NCI-H1694 treated with DMSO at 0.1 percent for 48 hours (cell line): ENCODE data around the gene FAM90A26.
"Not testable (repeated sequence)": the region's sequence is repeated elsewhere in the genome, so short reads cannot be mapped to it uniquely, and the experiment has no call there.

ENCODE experiments used
- DNase-seq: peaks from one replicate; lab custom pipeline; 2025; lab: John Stamatoyannopoulos, UW

FAM90A26 gene

DNA sequence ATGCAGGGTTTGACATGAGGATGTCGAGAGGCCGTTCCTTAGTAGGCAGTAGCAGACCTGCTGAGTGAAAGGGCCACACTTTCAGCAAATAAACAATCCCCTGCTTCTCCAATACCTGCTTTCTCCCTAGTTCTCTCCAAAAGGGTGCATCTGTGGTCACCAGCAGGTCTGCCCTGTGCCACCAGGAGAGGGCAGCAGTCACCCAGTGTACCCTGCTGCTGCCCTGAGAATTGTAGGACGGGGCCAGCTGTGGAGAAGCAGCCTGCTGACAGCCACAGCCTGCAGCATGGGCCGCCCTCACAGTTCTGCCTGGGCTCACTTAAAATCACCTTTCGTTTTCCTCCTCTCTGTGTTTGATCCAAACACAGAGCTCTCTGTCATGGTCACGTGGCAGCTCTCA, 11.8 kb upstream of the FAM90A26 start:
- DNase-seq, result not testable (repeated sequence)

DNA sequence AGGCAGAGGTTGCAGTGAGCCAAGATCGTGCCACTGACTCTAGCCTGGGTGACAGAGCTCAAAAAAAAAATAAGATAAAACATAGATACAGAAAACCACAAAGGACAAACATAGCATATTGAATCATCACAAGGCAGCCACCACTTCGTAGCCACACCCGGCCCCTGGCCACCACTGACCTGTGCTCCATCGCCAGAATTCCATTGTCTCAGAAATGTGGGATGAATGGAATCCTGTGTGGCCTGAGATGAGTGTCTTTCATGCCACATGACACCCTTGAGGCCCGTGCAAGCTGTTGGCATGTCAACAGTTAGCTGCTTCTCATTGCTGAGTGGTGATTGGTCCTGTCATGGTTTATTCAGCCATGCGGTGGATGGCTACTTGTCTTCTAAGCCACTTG, 10.2 kb upstream of the FAM90A26 start:
- DNase-seq, result not testable (repeated sequence)

DNA sequence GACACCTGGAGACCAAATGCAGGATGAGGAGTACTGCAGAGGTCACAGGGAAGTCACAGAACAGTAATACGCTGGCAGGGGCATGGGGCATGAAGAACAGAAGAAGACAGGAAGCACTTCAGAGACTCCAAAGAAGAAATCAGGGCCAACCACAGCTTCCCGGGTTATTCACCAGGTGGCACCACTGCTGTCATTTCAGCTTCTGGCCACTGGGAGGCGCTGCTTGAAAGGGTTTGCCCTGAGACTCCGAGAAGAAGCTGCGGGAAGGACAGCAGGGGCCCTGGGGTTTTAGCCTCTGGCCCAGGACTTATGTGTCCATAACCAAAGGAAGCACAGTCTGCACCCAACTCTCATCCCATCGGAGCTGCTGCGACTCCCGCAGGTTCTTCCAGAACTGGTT, 4.2 kb upstream of the FAM90A26 start:
- DNase-seq, result not testable (repeated sequence)

DNA sequence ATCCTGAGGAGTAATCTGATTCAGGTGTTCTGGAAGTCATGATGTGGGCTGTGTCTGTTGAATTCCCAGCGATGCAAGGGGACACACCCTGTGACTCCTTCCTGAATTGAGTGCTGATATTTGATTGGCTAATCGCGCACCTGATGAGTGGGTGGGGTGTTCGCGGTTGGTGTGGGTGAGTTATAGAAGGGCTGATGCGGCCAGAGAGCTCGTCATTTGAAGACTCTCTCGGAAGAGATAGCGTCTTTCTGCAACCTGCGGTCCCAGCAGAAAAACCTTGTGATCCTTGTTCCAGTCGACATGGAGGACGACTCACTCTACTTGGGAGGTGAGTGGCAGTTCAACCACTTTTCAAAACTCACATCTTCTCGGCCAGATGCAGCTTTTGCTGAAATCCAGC, 40.1 kb downstream of the FAM90A26 start, which contains the start of gene USP17L10:
Gene USP17L10, plus strand, starts transcription at position 301 of the 400 bp plus-strand sequence. Its CDS starts 0 bp downstream, at position 301.
- DNase-seq, result not testable (repeated sequence)

DNA sequence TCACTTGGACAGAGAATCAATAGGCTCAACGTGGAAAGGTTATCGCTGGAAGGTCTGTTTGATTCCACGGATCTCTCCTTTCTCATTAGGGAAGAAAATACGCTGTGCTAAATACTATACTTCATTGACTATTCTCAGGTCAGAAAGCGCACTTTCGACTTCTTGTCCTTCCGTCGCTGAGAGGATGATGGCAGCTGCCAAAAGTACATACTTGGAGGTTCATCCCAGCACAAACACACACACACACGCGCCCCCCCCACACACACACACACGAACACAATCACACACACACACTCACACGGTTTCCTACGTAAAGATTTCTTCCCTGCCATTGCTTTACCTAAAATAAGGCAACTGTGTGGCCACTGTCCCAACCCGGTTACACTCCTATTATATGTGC, 44.5 kb downstream of the FAM90A26 start:
- DNase-seq, result not testable (repeated sequence)

DNA sequence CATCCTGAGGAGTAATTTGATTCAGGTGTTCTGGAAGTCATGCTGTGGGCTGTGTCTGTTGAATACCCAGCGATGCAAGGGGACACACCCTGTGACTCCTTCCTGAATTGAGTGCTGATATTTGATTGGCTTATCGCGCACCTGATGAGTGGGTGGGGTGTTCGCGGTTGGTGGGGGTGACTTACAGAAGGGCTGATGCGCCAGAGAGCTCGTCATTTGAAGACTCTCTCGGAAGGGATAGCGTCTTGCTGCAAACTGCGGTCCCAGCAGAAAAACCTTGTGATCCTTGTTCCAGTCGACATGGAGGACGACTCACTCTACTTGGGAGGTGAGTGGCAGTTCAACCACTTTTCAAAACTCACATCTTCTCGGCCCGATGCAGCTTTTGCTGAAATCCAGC, 44.9 kb downstream of the FAM90A26 start, which contains the start of gene USP17L11:
Gene USP17L11, plus strand, starts transcription at position 301 of the 400 bp plus-strand sequence. Its CDS starts 0 bp downstream, at position 301.
- DNase-seq, result not testable (repeated sequence)

DNA sequence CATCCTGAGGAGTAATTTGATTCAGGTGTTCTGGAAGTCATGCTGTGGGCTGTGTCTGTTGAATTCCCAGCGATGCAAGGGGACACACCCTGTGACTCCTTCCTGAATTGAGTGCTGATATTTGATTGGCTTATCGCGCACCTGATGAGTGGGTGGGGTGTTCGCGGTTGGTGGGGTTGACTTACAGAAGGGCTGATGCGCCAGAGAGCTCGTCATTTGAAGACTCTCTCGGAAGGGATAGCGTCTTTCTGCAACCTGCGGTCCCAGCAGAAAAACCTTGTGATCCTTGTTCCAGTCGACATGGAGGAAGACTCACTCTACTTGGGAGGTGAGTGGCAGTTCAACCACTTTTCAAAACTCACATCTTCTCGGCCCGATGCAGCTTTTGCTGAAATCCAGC, 49.6 kb downstream of the FAM90A26 start, which contains the start of gene USP17L12:
Gene USP17L12, plus strand, starts transcription at position 301 of the 400 bp plus-strand sequence. Its CDS starts 0 bp downstream, at position 301.
- DNase-seq, result not testable (repeated sequence)

DNA sequence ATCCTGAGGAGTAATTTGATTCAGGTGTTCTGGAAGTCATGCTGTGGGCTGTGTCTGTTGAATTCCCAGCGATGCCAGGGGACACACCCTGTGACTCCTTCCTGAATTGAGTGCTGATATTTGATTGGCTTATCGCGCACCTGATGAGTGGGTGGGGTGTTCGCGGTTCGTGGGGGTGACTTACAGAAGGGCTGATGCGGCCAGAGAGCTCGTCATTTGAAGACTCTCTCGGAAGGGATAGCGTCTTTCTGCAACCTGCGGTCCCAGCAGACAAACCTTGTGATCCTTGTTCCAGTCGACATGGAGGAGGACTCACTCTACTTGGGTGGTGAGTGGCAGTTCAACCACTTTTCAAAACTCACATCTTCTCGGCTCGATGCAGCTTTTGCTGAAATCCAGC, 54.4 kb downstream of the FAM90A26 start, which contains the start of gene USP17L13:
Gene USP17L13, plus strand, starts transcription at position 301 of the 400 bp plus-strand sequence. Its CDS starts 0 bp downstream, at position 301.
- not testable (repeated sequence) for DNase-seq
